ENCODE data around the gene NTRK3. TPM values are rescaled to one million over a fixed set of nuclear protein-coding genes. Genes with fewer than 3 reads are reported as not detected.
A peak's percentile ranks its signal among the peaks of the same experiment; 100 is the strongest.

The NTRK3 gene
- total RNA-seq, 1 experiment from 2014 or later, result not detected

- BruUV-seq (replicated peaks), result no TSS peak
- Mint-ChIP-seq H3K27me3 (ENCODE audit: insufficient read depth, unreplicated experiment) (no peaks in the 10 kb centered on the region), H3K4me3 (ENCODE audit: unreplicated experiment) (no peak overlapping the region), H3K36me3 (ENCODE audit: insufficient read depth, unreplicated experiment) (no peaks in the 10 kb centered on the region), H3K27ac (ENCODE audit: low read depth, unreplicated experiment) (no peak overlapping the region), H3K4me1 (ENCODE audit: insufficient read depth, unreplicated experiment) (no peaks in the 10 kb centered on the region), H3K9me3 (ENCODE audit: unreplicated experiment) (peaks cover 48% of the 10 kb centered on the region)
- intact Hi-C loops (cut with micrococcal nuclease), result no loop called here
- ChIA-PET CTCF (interaction anchor here (0.6 to 2.8 kb wide), 2 partner anchors 16 to 54 kb away, joined by 3 to 7 read pairs; no protein-coding TSS in a partner anchor), POLR2A (no interaction called here)
- TF ChIP-seq CTCF (IDR thresholded peaks at IDR 0.05; ENCODE audit: unreplicated experiment), result no peak
- DNase-seq (ENCODE audit: unreplicated experiment), result no peak
These were observed 64.8 kb downstream of the NTRK3 start for GRCh38 chr15:88191812-88192165.

GRCh38 chr15:88190232-88190631 lies 66.3 kb downstream of the NTRK3 start:
- H3K36me3 Mint-ChIP-seq (ENCODE audit: insufficient read depth, unreplicated experiment), result no peaks in the 10 kb centered on the region
- intact Hi-C loops (cut with micrococcal nuclease), result no loop called here
- DNase-seq (ENCODE audit: unreplicated experiment), result no peak
- CTCF ChIA-PET, result interaction anchor here (0.6 to 2.4 kb wide), 3 partner anchors 56 to 899 kb away, joined by 3 to 9 read pairs (median 3); no protein-coding TSS in a partner anchor
- no peak overlapping the region for H3K4me3 Mint-ChIP-seq (ENCODE audit: unreplicated experiment)
- BruUV-seq (replicated peaks), result no TSS peak
- no peak overlapping the region for H3K27ac Mint-ChIP-seq (ENCODE audit: low read depth, unreplicated experiment)
- TF ChIP-seq CTCF (IDR thresholded peaks at IDR 0.05; ENCODE audit: unreplicated experiment), result no peak
- H3K9me3 Mint-ChIP-seq (ENCODE audit: unreplicated experiment), result peaks cover 47% of the 10 kb centered on the region
- H3K4me1 Mint-ChIP-seq (ENCODE audit: insufficient read depth, unreplicated experiment), result no peaks in the 10 kb centered on the region
- POLR2A ChIA-PET, result no interaction called here
- H3K27me3 Mint-ChIP-seq (ENCODE audit: insufficient read depth, unreplicated experiment), result no peaks in the 10 kb centered on the region

- no peaks in the 10 kb centered on the region for H3K36me3 Mint-ChIP-seq (ENCODE audit: insufficient read depth, unreplicated experiment)
- intact Hi-C loops (cut with micrococcal nuclease), result no loop called here
- H3K27ac Mint-ChIP-seq (ENCODE audit: low read depth, unreplicated experiment), result no peak overlapping the region
- no peak overlapping the region for H3K4me3 Mint-ChIP-seq (ENCODE audit: unreplicated experiment)
- BruUV-seq (replicated peaks), result no TSS peak
- no peaks in the 10 kb centered on the region for H3K27me3 Mint-ChIP-seq (ENCODE audit: insufficient read depth, unreplicated experiment)
- DNase-seq (ENCODE audit: unreplicated experiment), result no peak
- CTCF ChIA-PET, result no interaction called here
- H3K4me1 Mint-ChIP-seq (ENCODE audit: insufficient read depth, unreplicated experiment), result no peaks in the 10 kb centered on the region
- no peak for TF ChIP-seq CTCF (IDR thresholded peaks at IDR 0.05; ENCODE audit: unreplicated experiment)
- POLR2A ChIA-PET, result no interaction called here
- H3K9me3 Mint-ChIP-seq (ENCODE audit: unreplicated experiment), result peaks cover 28% of the 10 kb centered on the region
These were observed 68.2 kb downstream of the NTRK3 start for GRCh38 chr15:88188300-88188699.

GRCh38 chr15:88187195-88187594 lies 69.3 kb downstream of the NTRK3 start:
- no TSS peak for BruUV-seq (replicated peaks)
- TF ChIP-seq CTCF (IDR thresholded peaks at IDR 0.05; ENCODE audit: unreplicated experiment), result no peak

More at GRCh38 chr15:88187195-88187594, 69.3 kb downstream of the NTRK3 start:
- Mint-ChIP-seq H3K9me3 (ENCODE audit: unreplicated experiment) (peaks cover 23% of the 10 kb centered on the region), H3K4me1 (ENCODE audit: insufficient read depth, unreplicated experiment) (no peaks in the 10 kb centered on the region), H3K27ac (ENCODE audit: low read depth, unreplicated experiment) (no peak overlapping the region), H3K36me3 (ENCODE audit: insufficient read depth, unreplicated experiment) (no peaks in the 10 kb centered on the region), H3K4me3 (ENCODE audit: unreplicated experiment) (no peak overlapping the region), H3K27me3 (ENCODE audit: insufficient read depth, unreplicated experiment) (no peaks in the 10 kb centered on the region)
- ChIA-PET POLR2A (no interaction called here), CTCF (no interaction called here)
- intact Hi-C loops (cut with micrococcal nuclease), result no loop called here
- DNase-seq (ENCODE audit: unreplicated experiment), result peak; percentile 24

Data from MCF 10A (cell line).